GM10248 (cell line): ENCODE data around the gene ZNF780A.

ENCODE experiments used
- CTCF ChIA-PET: fragments of 300-600 bp; sonication (Branson Sonifier 250); formaldehyde crosslinking; extraction: SDS; loops from one replicate; lab custom pipeline; 2021; ENCODE audit warnings: antibody characterized with exemption; lab: Yijun Ruan, JAX
- POLR2A ChIA-PET: fragments of 350-650 bp; sonication (Branson Sonifier 250); formaldehyde crosslinking; extraction: SDS; loops from one replicate; lab custom pipeline; 2020; ENCODE audit warnings: antibody characterized with exemption; lab: Yijun Ruan, JAX
- DNase-seq: peaks from one replicate; pipeline ENCODE4 v3.0.0; 2012; ENCODE audit errors: extremely low spot score
- TF ChIP-seq, protein P1 (sequence below): IDR thresholded peaks from 2 replicates; pipeline ENCODE4 v1.5.1; 2012; ENCODE audit warnings: mild to moderate bottlenecking, low read depth; ENCODE audit errors: extremely low read depth, missing control alignments, control extremely low read depth

Gene ZNF780A

DNA sequence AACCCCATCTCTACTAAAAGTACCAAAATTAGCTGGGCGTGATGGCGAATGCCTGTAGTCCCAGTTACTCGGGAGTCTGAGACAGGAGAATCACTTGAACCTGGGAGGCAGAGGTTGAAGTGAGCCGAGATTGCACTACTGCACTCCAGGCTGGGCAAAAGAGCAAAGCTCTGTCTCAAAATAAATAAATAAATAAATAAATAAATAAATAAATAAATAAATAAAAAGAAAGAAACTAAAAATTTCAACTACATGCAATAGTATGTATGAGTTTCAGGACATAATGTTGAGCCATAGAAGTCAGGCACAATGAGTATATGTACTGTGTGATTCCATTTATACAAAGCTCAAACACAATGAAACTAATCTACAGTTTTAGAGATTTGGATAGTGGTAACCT is 12.9 kb upstream of the ZNF780A start:
- CTCF ChIA-PET, result no interaction called here
- no peak for DNase-seq
- TF ChIP-seq, protein P1, sequence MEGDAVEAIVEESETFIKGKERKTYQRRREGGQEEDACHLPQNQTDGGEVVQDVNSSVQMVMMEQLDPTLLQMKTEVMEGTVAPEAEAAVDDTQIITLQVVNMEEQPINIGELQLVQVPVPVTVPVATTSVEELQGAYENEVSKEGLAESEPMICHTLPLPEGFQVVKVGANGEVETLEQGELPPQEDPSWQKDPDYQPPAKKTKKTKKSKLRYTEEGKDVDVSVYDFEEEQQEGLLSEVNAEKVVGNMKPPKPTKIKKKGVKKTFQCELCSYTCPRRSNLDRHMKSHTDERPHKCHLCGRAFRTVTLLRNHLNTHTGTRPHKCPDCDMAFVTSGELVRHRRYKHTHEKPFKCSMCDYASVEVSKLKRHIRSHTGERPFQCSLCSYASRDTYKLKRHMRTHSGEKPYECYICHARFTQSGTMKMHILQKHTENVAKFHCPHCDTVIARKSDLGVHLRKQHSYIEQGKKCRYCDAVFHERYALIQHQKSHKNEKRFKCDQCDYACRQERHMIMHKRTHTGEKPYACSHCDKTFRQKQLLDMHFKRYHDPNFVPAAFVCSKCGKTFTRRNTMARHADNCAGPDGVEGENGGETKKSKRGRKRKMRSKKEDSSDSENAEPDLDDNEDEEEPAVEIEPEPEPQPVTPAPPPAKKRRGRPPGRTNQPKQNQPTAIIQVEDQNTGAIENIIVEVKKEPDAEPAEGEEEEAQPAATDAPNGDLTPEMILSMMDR, result no peak
- POLR2A ChIA-PET, result interaction anchor here (0.7 kb wide), 1 partner anchor 73 kb away, joined by 3 read pairs; no protein-coding TSS in a partner anchor

DNA sequence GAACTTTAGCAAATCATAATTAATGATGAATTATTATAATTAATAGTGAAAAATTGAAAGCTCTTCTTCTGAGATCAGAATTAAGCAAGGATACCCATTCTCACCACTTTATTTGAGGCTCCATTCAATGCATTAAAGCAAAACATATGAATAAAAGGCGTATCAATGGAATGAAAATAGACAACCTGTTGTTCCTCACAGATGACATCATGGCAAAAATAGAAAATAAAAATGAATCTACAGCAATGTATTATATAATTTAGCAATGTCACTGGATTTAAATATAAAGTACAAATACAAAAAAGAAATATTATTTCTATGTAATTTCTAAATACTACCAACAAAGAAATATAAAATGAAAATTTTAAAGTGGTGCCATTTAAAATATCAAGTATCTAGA is 11.1 kb upstream of the ZNF780A start:
- ChIA-PET CTCF (interaction anchor here (1.3 kb wide), 1 partner anchor 18 kb away, joined by 3 read pairs; no protein-coding TSS in a partner anchor), POLR2A (no interaction called here)
- TF ChIP-seq, protein P1, result no peak
- no peak for DNase-seq

DNA sequence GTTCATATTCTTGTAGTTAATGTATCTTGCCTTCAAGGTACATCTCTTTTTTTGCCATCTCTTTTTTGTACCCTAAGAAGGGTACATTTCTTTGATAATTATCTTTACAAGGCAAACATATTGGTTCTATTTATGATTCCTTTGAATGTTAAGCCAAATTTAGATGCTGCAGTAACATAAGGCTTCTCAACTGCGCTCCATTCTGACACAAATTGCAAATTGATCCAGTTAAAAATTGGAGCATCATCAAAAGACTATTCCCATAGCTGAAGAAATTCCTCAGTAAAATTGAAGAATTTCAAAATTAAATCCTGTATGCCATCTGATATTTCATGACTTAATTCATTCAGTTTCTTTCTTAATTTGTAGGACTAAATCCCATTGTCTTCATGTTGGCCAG is 2.7 kb upstream of the ZNF780A start:
- no peak for DNase-seq
- ChIA-PET POLR2A (no interaction called here), CTCF (no interaction called here)
- TF ChIP-seq, protein P1, result no peak

DNA sequence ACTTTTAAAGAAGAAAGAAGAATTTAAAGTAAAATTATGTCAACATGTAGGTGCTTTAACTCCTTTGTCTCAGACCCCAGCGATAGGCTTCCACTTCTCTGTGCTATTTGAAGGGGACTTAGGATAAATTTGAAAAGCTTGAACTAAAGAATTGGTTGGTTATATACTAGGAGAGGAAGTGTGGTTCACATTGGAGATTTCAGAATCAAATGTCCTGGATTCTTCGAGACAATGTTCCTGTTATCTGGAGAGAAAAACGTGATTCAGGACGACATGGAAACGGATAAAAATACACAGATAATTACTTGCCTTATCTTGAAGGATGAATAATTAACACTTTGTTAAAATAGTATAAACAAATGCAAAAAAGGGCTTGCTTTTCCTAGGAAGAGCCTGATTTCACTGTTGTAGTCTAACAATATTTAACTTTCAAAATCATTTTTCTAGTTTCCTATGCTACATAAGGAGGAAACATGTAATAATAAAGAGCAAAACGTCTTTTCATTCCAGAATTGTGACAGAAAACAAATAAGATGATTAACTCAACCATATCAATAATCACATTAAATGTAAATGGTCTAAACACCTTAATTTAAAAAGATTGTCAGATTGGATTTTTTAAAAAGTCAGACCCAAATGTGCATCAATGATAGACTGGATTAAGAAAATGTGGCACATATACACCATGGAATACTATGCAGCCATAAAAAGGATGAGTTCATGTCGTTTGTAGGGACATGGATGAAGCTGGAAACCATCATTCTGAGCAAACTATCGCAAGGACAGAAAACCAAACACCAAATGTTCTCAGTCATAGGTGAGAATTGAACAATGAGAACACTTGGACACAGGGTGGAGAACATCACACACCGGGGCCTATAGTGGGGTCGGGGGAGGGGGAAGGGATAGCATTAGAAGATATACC is 724 bp upstream of the ZNF780A start:
- TF ChIP-seq, protein P1, result no peak
- ChIA-PET CTCF (interaction anchor here (1.0 to 1.6 kb wide), 3 partner anchors 105 to 121 kb away, joined by 3 to 5 read pairs (median 4); partner anchors contain the start of gene PSMC4), POLR2A (no interaction called here)
- DNase-seq, result no peak

DNA sequence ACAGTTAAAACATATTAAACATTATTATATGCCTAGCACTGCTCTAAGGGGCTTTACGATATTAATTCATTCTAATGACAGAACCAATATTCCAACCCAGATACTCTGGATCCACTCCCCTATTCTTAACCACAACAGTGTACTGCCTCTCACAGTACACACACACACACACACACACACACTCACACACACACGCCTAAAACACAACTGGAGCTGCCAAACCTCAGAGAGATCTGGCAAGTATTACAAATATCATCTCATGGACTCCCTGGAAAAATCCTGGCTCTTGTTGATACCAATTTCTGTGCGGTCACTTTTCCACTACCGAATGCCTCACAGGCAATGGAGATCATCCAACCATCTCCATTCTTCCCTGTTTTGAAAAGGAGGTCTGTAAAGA is 1.3 kb downstream of the ZNF780A start:
- POLR2A ChIA-PET, result interaction anchor here (0.7 kb wide), 1 partner anchor 129 kb away, joined by 3 read pairs; no protein-coding TSS in a partner anchor
- TF ChIP-seq, protein P1, result no peak
- no peak for DNase-seq
- CTCF ChIA-PET, result no interaction called here

DNA sequence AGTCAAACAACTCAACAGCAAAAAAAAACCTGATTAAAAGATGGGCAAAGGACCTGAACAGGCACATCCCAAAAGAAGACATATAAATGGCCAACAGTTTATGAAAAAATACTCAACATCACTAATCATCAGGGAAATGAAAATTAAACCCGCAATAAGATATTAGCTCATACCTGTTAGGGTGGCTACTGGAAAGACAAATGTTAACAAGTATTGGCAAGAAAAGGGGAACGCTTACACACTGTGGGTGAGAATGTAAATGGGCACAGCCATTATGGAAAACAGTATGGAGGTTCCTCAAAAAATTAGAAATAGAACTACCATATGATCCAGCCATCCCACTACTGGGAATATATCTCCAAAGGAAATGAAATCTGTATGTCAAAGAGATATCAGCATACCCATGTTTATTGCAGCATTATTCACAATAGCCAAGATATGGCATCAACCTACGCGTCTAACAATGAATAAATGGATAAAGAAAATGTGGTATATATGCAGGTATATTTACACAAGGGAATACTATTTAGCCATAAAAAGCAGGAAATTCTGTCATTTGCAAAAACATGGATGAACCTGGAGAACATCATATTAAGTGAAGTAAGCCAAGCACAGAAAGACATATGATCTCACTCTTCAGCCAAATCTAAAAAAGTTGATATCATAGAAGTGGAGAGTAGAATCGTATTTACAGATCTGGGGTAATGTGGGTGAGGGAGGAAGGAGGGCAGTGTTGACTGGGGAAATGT is 2.3 kb downstream of the ZNF780A start:
- POLR2A ChIA-PET, result no interaction called here
- DNase-seq, result no peak
- TF ChIP-seq, protein P1, result no peak
- CTCF ChIA-PET, result no interaction called here
